Hematopoietic multipotent progenitor cell (in vitro differentiated cells): ENCODE measurements around the gene MAP1LC3B2. TPM values are rescaled to one million over a fixed set of nuclear protein-coding genes. Genes with fewer than 3 reads are reported as not detected.

ENCODE experiments used
- DNase-seq, 3 donors: peaks; one replicate each; pipeline ENCODE4 v3.0.0-alpha.2; 2011 to 2015; ENCODE audit warnings: low read depth in 2 of 3, low spot score in 2 of 3
- total RNA-seq: library from RNA; depleted of rRNA; stranded (reverse); fragments of >200 nt; gene quantifications from one replicate; pipeline ENCODE4 v1.2.3, GENCODE V29; 2012

The MAP1LC3B2 gene
- total RNA-seq, 1 donor = 0.81 TPM

DNA sequence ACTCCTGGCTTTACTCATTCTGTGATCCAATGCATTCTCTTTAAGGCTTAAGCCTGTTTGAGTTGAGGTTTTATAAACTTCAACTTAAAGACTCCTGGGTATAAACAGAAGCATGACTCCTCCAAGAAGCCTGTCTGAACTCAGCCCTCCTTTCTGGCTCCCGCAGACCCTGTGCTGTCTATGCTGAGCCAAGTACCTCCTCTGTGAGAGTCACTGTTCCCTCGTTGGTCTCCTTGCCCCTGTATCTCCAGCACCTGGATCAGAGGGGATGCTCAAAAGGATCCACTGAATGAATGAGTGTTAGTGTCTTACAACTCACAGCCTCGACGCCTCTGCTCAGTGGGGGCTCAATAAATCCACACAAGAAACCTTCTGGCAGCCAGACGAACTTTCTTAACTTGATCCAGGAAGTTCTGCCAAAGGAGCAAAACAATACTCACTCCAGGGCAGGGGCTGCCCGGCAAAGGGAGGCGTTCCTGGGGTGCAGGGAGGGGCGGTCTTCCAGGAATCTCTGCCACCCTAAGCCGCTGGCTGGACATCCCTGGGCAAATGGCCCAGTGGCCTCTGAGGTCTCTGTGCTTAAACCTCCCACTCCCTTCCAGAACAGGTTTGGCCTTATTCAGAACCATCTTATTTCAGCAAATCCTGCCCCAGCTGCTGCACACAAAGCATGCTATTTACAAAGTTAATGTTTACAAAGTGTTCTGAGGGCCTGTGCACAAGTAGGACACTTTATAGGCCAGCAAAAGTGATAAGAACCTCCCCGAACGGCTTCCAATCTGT lies 32.9 kb downstream of the MAP1LC3B2 start:
- DNase-seq = no peak

DNA sequence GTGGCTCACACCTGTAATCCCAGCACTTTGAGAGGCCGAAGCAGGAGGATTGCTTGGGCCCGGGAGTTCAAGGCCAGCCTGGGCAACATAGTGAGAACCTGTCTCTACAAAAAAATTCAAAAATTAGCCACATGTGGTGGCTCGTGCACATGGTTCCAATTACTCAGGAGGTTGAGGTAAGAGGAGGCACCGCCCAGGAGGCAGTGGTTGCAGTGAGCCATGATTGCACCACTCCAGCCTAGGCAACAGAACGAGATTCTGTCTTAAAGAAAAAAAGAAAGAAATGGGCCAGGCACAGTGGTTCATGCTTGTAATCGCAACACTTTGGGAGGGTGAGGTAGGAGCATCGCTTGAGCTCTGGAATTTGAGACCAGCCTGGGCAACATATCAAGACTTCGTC lies 33.5 kb downstream of the MAP1LC3B2 start:
- no peak for DNase-seq

GRCh38 chr12:116594325-116595038 lies 35.3 kb downstream of the MAP1LC3B2 start:
- DNase-seq = peak in 2 of 3 donors; percentile 85 to 95

DNA sequence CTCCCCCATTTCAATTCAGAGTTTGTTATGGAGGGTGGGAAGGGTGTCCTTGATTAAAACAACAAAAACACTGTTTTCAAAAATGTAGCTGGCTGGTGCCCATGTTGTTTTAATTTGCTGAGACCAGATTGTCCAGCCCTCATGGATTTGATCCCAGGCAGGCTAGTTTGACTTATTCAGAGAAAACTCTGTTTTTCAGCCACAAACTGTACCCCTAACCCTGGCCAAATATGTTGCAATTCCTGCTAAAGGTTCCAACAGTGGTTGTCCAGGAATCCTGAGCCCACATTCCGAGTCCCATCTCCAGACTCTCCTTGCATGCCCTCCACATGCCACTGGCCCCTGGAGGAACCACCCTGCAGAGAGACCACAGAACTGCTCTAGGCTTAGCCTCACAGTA lies 36.0 kb downstream of the MAP1LC3B2 start:
- DNase-seq = no peak

- DNase-seq = no peak
These were observed 36.5 kb downstream of the MAP1LC3B2 start for GRCh38 chr12:116595672-116596071.

GRCh38 chr12:116597886-116598285 lies 38.7 kb downstream of the MAP1LC3B2 start:
- DNase-seq = no peak

DNA sequence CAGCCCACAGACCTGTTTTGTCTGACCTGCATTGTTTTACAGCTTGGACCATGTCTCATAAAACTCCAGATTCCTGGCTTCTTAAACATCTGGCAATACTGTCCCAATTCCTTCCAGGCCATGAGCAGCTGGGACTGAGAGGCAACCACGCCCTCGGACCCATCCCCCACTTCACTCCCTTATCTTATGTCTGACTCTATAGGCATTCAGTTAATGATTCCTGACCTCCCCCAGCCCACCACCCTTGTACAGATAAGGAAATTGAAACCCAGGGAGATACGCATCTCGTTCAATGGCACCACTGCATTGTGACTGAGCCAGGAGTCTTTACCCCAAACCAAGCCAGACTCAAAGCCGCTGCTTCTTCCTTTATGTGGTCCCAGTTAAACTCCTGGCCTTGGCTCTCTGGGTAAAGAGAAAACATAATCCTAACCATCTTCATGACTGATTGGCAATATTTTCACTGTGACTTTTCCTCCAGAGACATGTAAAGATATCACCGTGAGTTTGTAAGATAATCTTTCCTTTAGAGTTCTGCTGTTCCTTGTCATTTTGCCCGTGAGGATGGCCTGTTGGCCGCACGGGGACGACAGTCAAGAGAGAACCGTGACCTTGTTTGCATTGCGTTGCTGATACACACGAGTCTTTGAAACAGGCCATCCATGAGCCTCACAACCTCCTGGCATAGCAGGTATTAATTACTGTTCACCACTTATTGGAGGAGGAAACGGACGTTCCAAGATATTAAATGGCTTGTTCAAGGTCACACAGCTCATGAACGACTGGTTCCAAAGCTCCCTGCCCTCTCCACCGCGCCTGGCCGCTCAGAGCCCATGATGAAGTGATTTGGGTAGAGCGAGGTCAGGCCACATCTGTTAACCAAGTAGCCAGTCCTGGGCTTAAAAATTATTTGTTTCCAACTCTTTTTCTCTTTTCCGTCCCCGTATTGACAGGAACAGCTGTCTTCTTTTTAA lies 39.4 kb downstream of the MAP1LC3B2 start:
- DNase-seq = no peak

GRCh38 chr12:116599285-116600136 lies 40.3 kb downstream of the MAP1LC3B2 start:
- DNase-seq = peak in 2 of 3 donors; percentile 74 to 78

- peak in 2 of 3 donors; percentile 42 to 45 for DNase-seq
These were observed 42.1 kb downstream of the MAP1LC3B2 start for GRCh38 chr12:116600959-116601918.

DNA sequence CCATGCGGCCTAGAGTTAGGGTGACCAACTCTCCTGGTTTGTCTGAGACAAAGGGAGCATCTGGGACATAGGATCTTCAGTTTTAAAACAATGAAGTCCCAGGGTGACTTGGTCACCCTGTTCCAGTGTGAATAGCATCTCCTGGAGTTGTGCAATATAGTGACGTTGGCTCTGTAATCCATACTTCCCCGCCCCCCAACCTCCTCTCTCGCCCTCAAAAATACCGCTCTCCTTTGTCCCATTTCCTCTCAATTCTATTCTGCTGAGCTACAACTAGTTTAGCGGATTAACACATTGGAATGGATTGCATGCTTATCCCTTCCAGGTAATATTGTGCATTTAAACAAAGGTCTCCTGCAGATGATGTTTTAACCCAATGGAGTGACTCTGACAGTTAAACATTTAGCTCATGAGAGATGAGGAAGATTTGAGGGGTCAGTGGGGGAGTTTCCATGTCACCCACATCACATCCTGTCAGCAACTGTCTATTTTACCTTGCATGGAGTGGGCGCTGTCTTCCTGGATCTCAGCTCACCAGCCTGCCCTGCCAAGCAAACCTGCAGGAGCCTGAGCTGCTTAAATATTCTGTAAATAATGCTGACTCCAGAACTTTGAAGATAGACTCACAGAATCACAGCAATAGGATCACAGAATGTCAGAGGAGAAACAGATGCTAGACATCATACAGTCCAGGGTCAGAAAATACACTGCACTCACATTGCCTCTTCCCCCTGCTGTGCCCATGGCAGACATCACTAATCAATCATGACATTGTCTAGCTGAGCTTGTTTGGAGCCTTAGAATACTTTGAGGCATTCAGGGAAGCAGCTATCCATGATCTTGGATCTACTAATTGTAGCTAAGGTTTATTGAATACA lies 43.0 kb downstream of the MAP1LC3B2 start:
- DNase-seq = no peak

GRCh38 chr12:116603546-116604177 lies 44.5 kb downstream of the MAP1LC3B2 start:
- no peak for DNase-seq

GRCh38 chr12:116604178-116604895 lies 45.2 kb downstream of the MAP1LC3B2 start:
- DNase-seq = no peak

GRCh38 chr12:116604951-116605641 lies 45.9 kb downstream of the MAP1LC3B2 start:
- no peak for DNase-seq

GRCh38 chr12:116606397-116606796 lies 47.2 kb downstream of the MAP1LC3B2 start:
- no peak for DNase-seq

GRCh38 chr12:116607039-116607438 lies 47.9 kb downstream of the MAP1LC3B2 start:
- DNase-seq = no peak
